GM04503 (cell line): ENCODE data around the gene SLC6A5.

Experiments
- DNase-seq: peaks from one replicate; pipeline ENCODE4 v3.0.0-alpha.2; 2012; ENCODE audit warnings: low read depth

The SLC6A5 gene

GRCh38 chr11:20669820-20670684, 70.6 kb downstream of the SLC6A5 start:
- no peak for DNase-seq

- DNase-seq: no peak
Observed at GRCh38 chr11:20670932-20671403, 71.6 kb downstream of the SLC6A5 start.

GRCh38 chr11:20671856-20672546, 72.6 kb downstream of the SLC6A5 start:
- DNase-seq: no peak

- no peak for DNase-seq
Observed at GRCh38 chr11:20672575-20672974, 73.2 kb downstream of the SLC6A5 start.

GRCh38 chr11:20676658-20677057, 77.2 kb downstream of the SLC6A5 start:
- DNase-seq: no peak

GRCh38 chr11:20688761-20689160, 89.4 kb downstream of the SLC6A5 start:
- DNase-seq: no peak

GRCh38 chr11:20707876-20708275, 108.5 kb downstream of the SLC6A5 start:
- DNase-seq: no peak
